ENCODE results near the gene FLT1. TPM values are rescaled to one million over a fixed set of nuclear protein-coding genes. Genes with fewer than 3 reads are reported as not detected.

Gene FLT1
- total and polyA plus RNA-seq, 11 donors = 13.1 to 73.2 (median 41.1) TPM

- Histone ChIP-seq H3K4me3 (no peak overlapping the region), H3K27me3 (peaks cover 0 to 5% (median 0%) of the 10 kb centered on the region in 9 donors), H3K27ac (no peak overlapping the region), H3K9me3 (no peaks in the 10 kb centered on the region), H3K36me3 (no peaks in the 10 kb centered on the region), H3K4me1 (peaks cover 0 to 22% (median 0%) of the 10 kb centered on the region in 12 donors)
- TF ChIP-seq POLR2A (IDR thresholded peaks at IDR 0.05) (no peak), CTCF (IDR thresholded peaks at IDR 0.05) (no peak)
- intact Hi-C loops (cut with DNase I) = no loop called here
- ATAC-seq (no peak), DNase-seq (no peak)
- WGBS, 4 donors = 88 to 94% (median 92%) methylated on average over 8 of the region's 8 CpGs
Measured at GRCh38 chr13:28522871-28523270, 27.9 kb upstream of the FLT1 start.

- DNase-seq (no peak), ATAC-seq (no peak)
- Histone ChIP-seq H3K36me3 (no peaks in the 10 kb centered on the region), H3K9me3 (no peaks in the 10 kb centered on the region), H3K27ac (no peak overlapping the region), H3K4me1 (peaks cover 0 to 4% (median 0%) of the 10 kb centered on the region in 12 donors), H3K4me3 (no peak overlapping the region), H3K27me3 (peaks cover 0 to under 1% (median 0%) of the 10 kb centered on the region in 9 donors)
- WGBS, 4 donors = 92 to 96% (median 95%) methylated on average over 4 of the region's 4 CpGs
- intact Hi-C loops (cut with DNase I) = no loop called here
- TF ChIP-seq CTCF (IDR thresholded peaks at IDR 0.05) = no peak
- TF ChIP-seq POLR2A (IDR thresholded peaks at IDR 0.05) = no peak
Measured at GRCh38 chr13:28513745-28514144, 18.8 kb upstream of the FLT1 start.

- Histone ChIP-seq H3K27ac (no peak overlapping the region), H3K27me3 (no peaks in the 10 kb centered on the region), H3K4me3 (no peak overlapping the region), H3K9me3 (no peaks in the 10 kb centered on the region), H3K4me1 (peaks cover 0 to 11% (median 0%) of the 10 kb centered on the region in 12 donors), H3K36me3 (no peaks in the 10 kb centered on the region)
- TF ChIP-seq CTCF (IDR thresholded peaks at IDR 0.05) (no peak), POLR2A (IDR thresholded peaks at IDR 0.05) (no peak)
- no peak for DNase-seq
- ATAC-seq = no peak
- intact Hi-C loops (cut with DNase I) = no loop called here
- 48 to 60% (median 50%) methylated on average over 1 of the region's 1 CpG for WGBS, 4 donors
Measured at GRCh38 chr13:28510542-28510941, 15.6 kb upstream of the FLT1 start.

- TF ChIP-seq CTCF (IDR thresholded peaks at IDR 0.05) (no peak), POLR2A (IDR thresholded peaks at IDR 0.05) (no peak)
- Histone ChIP-seq H3K27ac (no peak overlapping the region), H3K27me3 (no peaks in the 10 kb centered on the region), H3K4me3 (no peak overlapping the region), H3K36me3 (no peaks in the 10 kb centered on the region), H3K4me1 (peaks cover 0 to 14% (median 0%) of the 10 kb centered on the region in 12 donors), H3K9me3 (no peaks in the 10 kb centered on the region)
- DNase-seq (no peak), ATAC-seq (no peak)
- intact Hi-C loops (cut with DNase I) = no loop called here
Measured at GRCh38 chr13:28510066-28510465, 15.1 kb upstream of the FLT1 start.

Measured in heart left ventricle (tissue), 16 donors.